Activated CD4-positive, alpha-beta T cell treated with anti-CD3 and anti-CD28 coated beads, Interleukin-2, amount 10 ng/mL, durations not matched to agents 24 days and 14 days (primary cell): Measurements from ENCODE around the gene UBL4B. TPM values are rescaled to one million over a fixed set of nuclear protein-coding genes. Genes with fewer than 3 reads are reported as not detected.

ENCODE experiments used
- DNase-seq: peaks from one replicate; pipeline ENCODE4 v3.0.0; 2022
- H3K27ac Mint-ChIP-seq: one replicate; pipeline ENCODE4 v1.8.0; 2022; ENCODE audit warnings: mild to moderate bottlenecking, mixed read lengths
- H3K27me3 Mint-ChIP-seq: one replicate; pipeline ENCODE4 v1.8.0; 2022; ENCODE audit warnings: mixed read lengths
- H3K36me3 Mint-ChIP-seq: one replicate; pipeline ENCODE4 v1.8.0; 2022; ENCODE audit warnings: low read depth, mild to moderate bottlenecking, mixed read lengths
- H3K4me1 Mint-ChIP-seq: one replicate; pipeline ENCODE4 v1.8.0; 2021; ENCODE audit warnings: mixed read lengths
- H3K4me3 Mint-ChIP-seq: one replicate; pipeline ENCODE4 v1.8.0; 2022; ENCODE audit warnings: mild to moderate bottlenecking, moderate library complexity, mixed read lengths
- H3K9me3 Mint-ChIP-seq: one replicate; pipeline ENCODE4 v1.8.0; 2021; ENCODE audit warnings: mixed read lengths
- intact Hi-C: fragments of 100-400 bp; cut with micrococcal nuclease; formaldehyde crosslinking; loops from one replicate; pipeline ENCODE4 v1.15.1; 2023
- total RNA-seq: library from RNA; stranded (reverse); gene quantifications from 2 replicates; pipeline ENCODE4 v1.2.3, GENCODE V29; 2022

Gene UBL4B
- total RNA-seq, 1 donor from 2014 or later, result not detected

DNA sequence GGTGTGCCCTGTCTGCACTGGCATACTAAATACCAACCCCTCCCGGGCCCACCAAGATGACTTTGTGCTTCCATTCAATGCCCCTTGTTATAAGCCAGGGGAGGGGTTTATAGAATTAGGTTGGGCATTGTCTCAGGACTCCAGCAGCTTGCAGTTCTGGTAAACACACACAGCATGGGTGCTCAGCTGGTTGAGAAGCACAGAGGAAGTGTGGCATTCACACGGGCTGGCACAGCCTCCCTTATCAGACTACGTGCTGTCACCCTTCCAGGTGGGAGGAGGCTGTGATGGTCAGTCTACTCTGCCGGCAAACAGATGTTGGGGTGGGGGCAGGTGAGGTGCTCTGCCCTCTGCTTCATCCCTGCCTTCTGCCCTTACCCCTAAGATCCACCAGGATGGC, 23.0 kb downstream of the UBL4B start:
- H3K4me1 Mint-ChIP-seq, result peaks cover 8% of the 10 kb centered on the region
- no peak overlapping the region for H3K27ac Mint-ChIP-seq
- intact Hi-C loops, result no loop called here
- H3K4me3 Mint-ChIP-seq, result no peak overlapping the region
- no peaks in the 10 kb centered on the region for H3K9me3 Mint-ChIP-seq
- peaks cover 52% of the 10 kb centered on the region for H3K27me3 Mint-ChIP-seq
- no peaks in the 10 kb centered on the region for H3K36me3 Mint-ChIP-seq
- DNase-seq, result no peak

DNA sequence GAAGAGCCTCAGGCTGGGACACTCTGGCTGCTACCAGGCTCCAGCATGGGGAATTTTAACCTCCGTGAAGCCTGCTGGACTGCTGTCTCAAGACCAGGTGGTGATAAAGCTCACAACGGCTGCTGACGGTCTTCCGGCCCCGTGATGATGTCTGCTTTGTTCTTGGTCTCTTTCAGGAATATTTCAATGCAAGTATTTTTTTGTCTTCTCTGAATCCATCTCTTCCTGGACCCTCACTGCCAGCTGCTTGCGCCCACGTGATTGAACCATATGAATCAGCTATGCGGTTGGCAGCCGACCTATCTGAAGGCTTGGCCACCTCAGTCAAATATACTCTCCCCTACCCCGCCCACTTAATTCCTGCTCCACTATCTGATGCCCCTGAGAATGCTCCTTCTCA, 23.4 kb downstream of the UBL4B start:
- H3K27me3 Mint-ChIP-seq, result peaks cover 50% of the 10 kb centered on the region
- intact Hi-C loops, result no loop called here
- no peak overlapping the region for H3K27ac Mint-ChIP-seq

GRCh38 chr1:110136911-110137310, 24.7 kb downstream of the UBL4B start:
- intact Hi-C loops, result no loop called here
- Mint-ChIP-seq H3K27me3 (peaks cover 41% of the 10 kb centered on the region), H3K27ac (no peak overlapping the region), H3K4me1 (peaks cover 8% of the 10 kb centered on the region), H3K9me3 (no peaks in the 10 kb centered on the region), H3K36me3 (no peaks in the 10 kb centered on the region), H3K4me3 (no peak overlapping the region)
- peak; percentile 75 for DNase-seq

More for the DNA sequence above, 23.4 kb downstream of the UBL4B start:
- Mint-ChIP-seq H3K4me3 (no peak overlapping the region), H3K36me3 (no peaks in the 10 kb centered on the region), H3K9me3 (no peaks in the 10 kb centered on the region), H3K4me1 (peaks cover 8% of the 10 kb centered on the region)
- no peak for DNase-seq

GRCh38 chr1:110138956-110139355, 26.7 kb downstream of the UBL4B start:
- intact Hi-C loops, result no loop called here
- H3K9me3 Mint-ChIP-seq, result no peaks in the 10 kb centered on the region
- peaks cover 38% of the 10 kb centered on the region for H3K27me3 Mint-ChIP-seq
- H3K4me3 Mint-ChIP-seq, result no peak overlapping the region
- no peak overlapping the region for H3K27ac Mint-ChIP-seq
- peaks cover 8% of the 10 kb centered on the region for H3K4me1 Mint-ChIP-seq
- H3K36me3 Mint-ChIP-seq, result no peaks in the 10 kb centered on the region
- DNase-seq, result no peak

GRCh38 chr1:110144366-110144765, 32.1 kb downstream of the UBL4B start:
- H3K4me3 Mint-ChIP-seq, result no peak overlapping the region
- no peaks in the 10 kb centered on the region for H3K4me1 Mint-ChIP-seq
- no peak for DNase-seq
- no peaks in the 10 kb centered on the region for H3K36me3 Mint-ChIP-seq
- H3K27ac Mint-ChIP-seq, result no peak overlapping the region
- no peaks in the 10 kb centered on the region for H3K9me3 Mint-ChIP-seq
- intact Hi-C loops, result no loop called here
- peaks cover 19% of the 10 kb centered on the region for H3K27me3 Mint-ChIP-seq

DNA sequence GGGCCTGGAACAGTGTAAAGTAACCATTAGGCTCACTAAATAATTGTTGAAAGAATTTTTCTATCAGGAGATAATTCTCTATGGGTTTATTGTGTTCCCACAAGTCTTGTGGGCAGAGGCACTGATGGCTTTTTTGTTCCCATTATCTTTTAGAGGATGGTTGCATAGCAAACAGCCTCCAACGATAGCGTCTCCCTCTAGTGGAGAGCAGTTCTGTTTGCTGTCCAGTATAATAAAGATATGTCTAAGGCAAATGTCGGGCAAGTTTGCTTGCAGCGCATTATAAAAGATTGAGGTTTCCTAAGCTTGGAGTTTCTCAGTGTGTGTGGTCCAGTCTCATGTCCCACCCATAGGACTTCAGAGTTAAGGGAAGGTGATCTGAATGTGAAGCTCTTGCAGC, 36.7 kb downstream of the UBL4B start:
- H3K4me3 Mint-ChIP-seq, result no peak overlapping the region
- H3K27ac Mint-ChIP-seq, result no peak overlapping the region
- DNase-seq, result no peak
- H3K4me1 Mint-ChIP-seq, result peaks cover 3% of the 10 kb centered on the region
- peaks cover 39% of the 10 kb centered on the region for H3K27me3 Mint-ChIP-seq
- no peaks in the 10 kb centered on the region for H3K36me3 Mint-ChIP-seq
- intact Hi-C loops, result no loop called here
- H3K9me3 Mint-ChIP-seq, result no peaks in the 10 kb centered on the region

DNA sequence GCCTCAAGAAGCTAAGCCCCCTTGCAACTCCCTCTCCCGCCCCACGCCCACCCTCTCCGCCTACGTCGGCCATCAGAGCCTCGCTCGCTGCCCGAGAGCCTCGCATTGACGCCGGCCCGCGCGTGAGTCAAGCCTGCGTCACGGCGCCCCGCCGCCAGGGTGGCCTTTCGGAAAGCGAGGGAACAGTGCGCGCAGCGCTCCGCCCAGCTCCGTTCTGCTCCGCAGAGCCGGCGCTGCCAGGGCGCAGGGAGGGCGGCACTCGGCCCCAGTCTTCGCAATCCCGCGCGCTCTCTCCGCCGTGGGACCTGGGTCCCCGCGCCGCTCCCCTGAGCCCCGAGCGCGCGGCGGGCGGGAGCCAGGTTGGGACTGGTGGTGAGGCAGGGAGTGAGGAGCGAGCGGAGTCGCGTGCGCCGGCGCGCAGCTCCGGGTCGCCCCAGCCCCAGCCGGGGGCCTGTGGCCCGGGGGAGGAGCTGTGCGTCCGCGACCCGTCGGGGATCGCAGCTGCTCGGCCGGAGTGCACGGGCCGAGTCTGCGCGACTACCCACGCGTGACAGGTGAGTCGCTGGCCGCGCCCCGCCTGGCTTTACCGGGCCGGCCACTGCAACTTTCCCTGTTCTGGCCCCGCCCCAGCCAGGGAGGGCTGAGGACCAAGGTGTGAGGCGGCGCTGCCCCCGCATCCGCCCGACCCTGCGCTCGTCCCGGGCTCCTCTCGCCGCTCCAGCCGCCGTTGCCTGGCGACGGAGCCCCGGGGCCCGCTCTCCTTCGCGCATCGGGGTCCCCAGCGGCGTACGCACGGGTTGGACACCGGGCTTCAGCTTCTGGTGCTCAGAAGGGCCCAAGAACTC, 38.3 kb downstream of the UBL4B start, which contains the start of gene SLC6A17:
Gene SLC6A17 (plus strand): TSS at position 165 of the 845 bp plus-strand sequence. CDS start 16,436 bp downstream, outside the sequence.
- Mint-ChIP-seq H3K27ac (no peak within 1 kb of the TSS), H3K27me3 (peaks cover 35% of the 10 kb centered on the region), H3K36me3 (no peaks in the 10 kb centered on the region), H3K9me3 (no peaks in the 10 kb centered on the region), H3K4me1 (peaks cover 3% of the 10 kb centered on the region), H3K4me3 (peak within 1 kb of the TSS; percentile 29)
- DNase-seq, result peak; percentile 66
- intact Hi-C loops, result no loop called here

DNA sequence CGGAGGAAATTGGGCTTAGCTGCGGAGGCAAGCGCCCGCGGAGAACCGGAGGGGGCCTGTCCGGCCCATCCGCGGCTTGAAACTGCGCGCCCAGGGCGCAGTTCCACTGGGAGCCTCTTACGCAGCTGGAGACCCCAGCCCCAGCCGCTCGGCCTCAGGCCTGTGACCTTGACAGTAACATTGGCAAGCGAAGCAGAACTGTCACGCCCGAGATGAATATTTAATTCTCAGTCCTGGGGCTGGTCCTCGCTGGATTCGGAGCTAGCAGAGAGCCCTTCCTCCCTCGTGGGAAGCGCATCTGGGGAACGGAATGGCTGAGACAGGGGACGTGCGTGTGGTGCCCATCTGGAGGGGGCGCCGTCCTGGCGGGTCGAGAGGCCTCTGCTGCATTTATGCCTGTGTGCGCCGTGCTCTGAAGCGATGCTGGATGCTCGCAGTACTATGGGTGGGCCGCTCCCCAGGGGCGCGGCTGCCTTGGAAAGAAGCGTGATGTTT, 39.0 kb downstream of the UBL4B start:
- H3K27me3 Mint-ChIP-seq, result peaks cover 36% of the 10 kb centered on the region

DNA sequence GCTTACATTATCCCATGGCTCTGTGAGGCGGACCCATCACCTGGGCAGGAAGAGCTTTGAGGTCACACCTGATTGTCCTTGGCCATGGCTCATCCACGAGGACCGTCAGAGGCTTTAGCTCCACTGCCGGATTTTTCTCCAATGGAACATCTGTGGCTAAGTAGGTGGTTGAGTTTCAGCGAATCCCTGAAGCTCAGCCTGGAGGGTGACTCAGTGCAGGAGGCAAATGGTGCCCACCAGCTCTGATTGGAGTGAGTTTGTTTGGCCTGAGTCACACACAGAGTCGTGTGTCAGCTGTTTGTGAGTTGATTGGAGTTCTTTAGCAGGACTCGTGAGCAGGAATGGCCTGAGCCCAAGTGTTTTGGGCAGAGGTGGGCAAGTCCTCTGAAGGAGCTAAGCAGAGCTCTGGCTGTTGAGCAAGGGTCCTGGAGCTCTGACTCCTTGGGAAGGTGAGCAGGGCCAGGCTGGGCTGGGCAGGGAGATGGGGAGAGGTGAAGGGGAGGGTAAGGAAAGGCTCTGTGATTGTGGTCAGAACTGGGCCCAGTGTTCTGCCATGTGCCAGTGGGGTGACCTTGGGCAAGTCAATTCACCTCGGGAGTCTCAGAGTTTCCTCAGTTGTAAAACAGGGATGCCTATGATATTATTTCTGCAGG, 40.0 kb downstream of the UBL4B start:
- intact Hi-C loops, result no loop called here
- Mint-ChIP-seq H3K9me3 (no peaks in the 10 kb centered on the region), H3K27ac (no peak overlapping the region), H3K27me3 (peaks cover 41% of the 10 kb centered on the region), H3K4me3 (no peak overlapping the region), H3K4me1 (peaks cover 3% of the 10 kb centered on the region), H3K36me3 (no peaks in the 10 kb centered on the region)
- no peak for DNase-seq

More for the DNA sequence above, 39.0 kb downstream of the UBL4B start:
- Mint-ChIP-seq H3K4me3 (no peak overlapping the region), H3K36me3 (no peaks in the 10 kb centered on the region), H3K27ac (no peak overlapping the region), H3K4me1 (peaks cover 3% of the 10 kb centered on the region), H3K9me3 (no peaks in the 10 kb centered on the region)
- intact Hi-C loops, result no loop called here
- no peak for DNase-seq

DNA sequence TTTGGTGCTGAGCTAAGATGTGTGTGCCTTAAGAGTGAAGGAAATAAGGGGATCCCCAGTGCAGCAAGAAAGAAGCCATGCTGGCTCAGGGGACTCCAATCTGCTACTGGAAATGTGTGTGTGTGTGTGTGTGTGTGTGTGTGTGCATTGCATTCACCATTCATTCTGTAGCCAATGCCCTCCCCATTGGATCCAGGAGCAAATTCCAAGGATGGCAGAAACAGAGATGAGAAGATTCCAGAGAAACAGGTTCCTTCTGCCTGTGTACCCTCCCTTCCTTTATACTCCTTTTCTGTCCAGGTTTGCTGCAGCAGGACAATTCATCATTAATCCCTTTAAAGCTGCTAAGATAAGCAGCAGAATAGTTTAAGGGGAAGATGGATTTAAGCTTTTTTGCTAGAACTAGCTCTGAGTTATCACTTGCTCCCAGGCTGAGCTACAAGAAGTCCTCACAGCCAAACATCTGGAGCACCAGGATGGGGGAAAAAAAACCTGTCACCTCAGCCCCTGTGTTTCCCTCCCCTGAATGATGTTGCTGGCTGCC, 41.2 kb downstream of the UBL4B start:
- Mint-ChIP-seq H3K4me1 (peaks cover 3% of the 10 kb centered on the region), H3K4me3 (no peak overlapping the region), H3K36me3 (no peaks in the 10 kb centered on the region), H3K27ac (no peak overlapping the region), H3K27me3 (peaks cover 44% of the 10 kb centered on the region), H3K9me3 (no peaks in the 10 kb centered on the region)
- intact Hi-C loops, result no loop called here
- DNase-seq, result no peak

DNA sequence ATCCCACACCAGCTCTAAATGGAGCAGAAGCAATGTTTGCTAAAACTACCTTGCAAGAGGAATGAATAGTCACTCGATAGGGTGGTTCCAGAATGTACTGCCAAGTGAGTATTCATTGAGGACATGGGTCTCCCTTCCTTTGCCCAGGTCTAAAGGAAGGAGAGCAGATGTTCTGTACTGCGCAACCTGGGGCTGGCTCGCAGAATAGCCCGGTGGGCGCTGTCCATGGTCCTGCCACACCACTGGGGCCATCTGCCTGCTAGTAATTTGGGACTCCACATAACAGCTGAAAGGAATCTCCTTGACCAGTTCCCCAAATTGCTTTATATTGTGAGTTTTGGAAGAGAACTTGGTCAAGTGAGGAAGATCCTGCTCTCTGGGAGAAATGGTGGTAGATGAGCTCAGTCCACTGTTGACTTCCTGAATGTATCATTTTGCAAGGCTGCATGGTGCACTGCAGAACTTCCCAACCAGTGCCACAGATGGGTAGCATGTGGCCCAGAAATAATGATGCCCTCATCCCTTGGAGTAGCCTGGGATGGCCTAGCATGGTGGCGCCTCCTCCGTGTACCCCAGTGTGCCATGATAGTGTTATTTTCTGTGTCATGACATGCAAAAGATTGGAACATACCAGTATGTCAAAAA, 43.8 kb downstream of the UBL4B start:
- intact Hi-C loops, result no loop called here
- H3K27me3 Mint-ChIP-seq, result peaks cover 33% of the 10 kb centered on the region

DNA sequence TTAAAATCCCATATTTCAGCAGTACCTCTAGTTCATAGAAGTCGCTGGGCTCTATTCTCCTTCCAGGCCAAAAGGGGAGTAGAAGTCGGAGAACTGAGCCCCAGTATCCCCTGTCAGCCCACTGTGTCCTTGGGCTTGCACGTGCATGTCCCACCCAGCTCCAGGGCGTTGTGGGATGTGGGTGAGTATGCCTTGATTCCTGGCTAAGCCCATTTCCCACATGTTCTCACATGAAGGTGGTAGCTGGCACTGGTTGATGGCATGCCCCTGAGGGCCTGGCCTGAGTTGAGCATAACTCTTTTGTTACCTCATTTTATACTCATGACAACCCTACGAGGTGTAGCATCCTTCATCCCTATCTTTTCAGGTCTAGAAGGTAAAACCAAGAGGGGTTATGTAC, 46.0 kb downstream of the UBL4B start:
- H3K27me3 Mint-ChIP-seq, result peaks cover 17% of the 10 kb centered on the region
- DNase-seq, result no peak

More for the DNA sequence above, 43.8 kb downstream of the UBL4B start:
- H3K4me3 Mint-ChIP-seq, result no peak overlapping the region
- H3K4me1 Mint-ChIP-seq, result no peaks in the 10 kb centered on the region
- peak; percentile 88 for DNase-seq
- H3K36me3 Mint-ChIP-seq, result no peaks in the 10 kb centered on the region
- H3K27ac Mint-ChIP-seq, result no peak overlapping the region
- no peaks in the 10 kb centered on the region for H3K9me3 Mint-ChIP-seq

GRCh38 chr1:110159168-110159567, 46.9 kb downstream of the UBL4B start:
- DNase-seq, result no peak
- no peaks in the 10 kb centered on the region for H3K36me3 Mint-ChIP-seq
- intact Hi-C loops, result no loop called here
- no peaks in the 10 kb centered on the region for H3K4me1 Mint-ChIP-seq
- H3K27me3 Mint-ChIP-seq, result peaks cover 12% of the 10 kb centered on the region
- H3K9me3 Mint-ChIP-seq, result no peaks in the 10 kb centered on the region
- H3K4me3 Mint-ChIP-seq, result no peak overlapping the region
- no peak overlapping the region for H3K27ac Mint-ChIP-seq

More for the DNA sequence above, 46.0 kb downstream of the UBL4B start:
- Mint-ChIP-seq H3K27ac (no peak overlapping the region), H3K4me1 (no peaks in the 10 kb centered on the region), H3K9me3 (no peaks in the 10 kb centered on the region), H3K4me3 (no peak overlapping the region), H3K36me3 (no peaks in the 10 kb centered on the region)
- intact Hi-C loops, result no loop called here
